ENCODE data around the gene IFNK.

IFNK gene

GRCh38 chr9:27530915-27531755, 7.0 kb downstream of the IFNK start:
- Histone ChIP-seq H3K27me3 (ENCODE audit: insufficient read depth, low read length) (peaks cover 14% of the 10 kb centered on the region), H3K36me3 (ENCODE audit: insufficient read depth, low read depth, low read length) (no peaks in the 10 kb centered on the region), H3K4me3 (ENCODE audit: low read length) (no peak overlapping the region), H3K27ac (ENCODE audit: low read length) (no peak overlapping the region), H3K4me1 (ENCODE audit: insufficient read depth, low read length) (peaks cover 17% of the 10 kb centered on the region), H3K9ac (ENCODE audit: low read depth, low read length) (no peak overlapping the region), H3K9me3 (ENCODE audit: insufficient read depth, low read depth, low read length) (no peaks in the 10 kb centered on the region)

GRCh38 chr9:27532046-27532445, 8.0 kb downstream of the IFNK start:
- no peaks in the 10 kb centered on the region for H3K9me3 ChIP-seq (ENCODE audit: insufficient read depth, low read depth, low read length)
- H3K9ac ChIP-seq (ENCODE audit: low read depth, low read length), result no peak overlapping the region
- no peak overlapping the region for H3K4me3 ChIP-seq (ENCODE audit: low read length)
- H3K27me3 ChIP-seq (ENCODE audit: insufficient read depth, low read length), result peaks cover 10% of the 10 kb centered on the region
- H3K27ac ChIP-seq (ENCODE audit: low read length), result no peak overlapping the region
- peaks cover 11% of the 10 kb centered on the region for H3K4me1 ChIP-seq (ENCODE audit: insufficient read depth, low read length)
- no peaks in the 10 kb centered on the region for H3K36me3 ChIP-seq (ENCODE audit: insufficient read depth, low read depth, low read length)

GRCh38 chr9:27533311-27533710, 9.2 kb downstream of the IFNK start:
- Histone ChIP-seq H3K9ac (ENCODE audit: low read depth, low read length) (no peak overlapping the region), H3K27ac (ENCODE audit: low read length) (no peak overlapping the region), H3K36me3 (ENCODE audit: insufficient read depth, low read depth, low read length) (no peaks in the 10 kb centered on the region), H3K9me3 (ENCODE audit: insufficient read depth, low read depth, low read length) (no peaks in the 10 kb centered on the region), H3K27me3 (ENCODE audit: insufficient read depth, low read length) (no peaks in the 10 kb centered on the region), H3K4me1 (ENCODE audit: insufficient read depth, low read length) (peaks cover 3% of the 10 kb centered on the region; the same call in 1 of the 2 replicates), H3K4me3 (ENCODE audit: low read length) (no peak overlapping the region)

- no peak overlapping the region for H3K9ac ChIP-seq (ENCODE audit: low read depth, low read length)
- no peak overlapping the region for H3K27ac ChIP-seq (ENCODE audit: low read length)
- no peak overlapping the region for H3K4me3 ChIP-seq (ENCODE audit: low read length)
- H3K4me1 ChIP-seq (ENCODE audit: insufficient read depth, low read length), result peaks cover 3% of the 10 kb centered on the region; the same call in 1 of the 2 replicates
- H3K9me3 ChIP-seq (ENCODE audit: insufficient read depth, low read depth, low read length), result no peaks in the 10 kb centered on the region
- no peaks in the 10 kb centered on the region for H3K27me3 ChIP-seq (ENCODE audit: insufficient read depth, low read length)
- H3K36me3 ChIP-seq (ENCODE audit: insufficient read depth, low read depth, low read length), result no peaks in the 10 kb centered on the region
Observed at GRCh38 chr9:27534131-27534530, 10.0 kb downstream of the IFNK start.

- no peak overlapping the region for H3K9ac ChIP-seq (ENCODE audit: low read depth, low read length)
Observed at GRCh38 chr9:27534658-27535209, 10.6 kb downstream of the IFNK start.

GRCh38 chr9:27535701-27536118, 11.6 kb downstream of the IFNK start:
- H3K4me3 ChIP-seq (ENCODE audit: low read length), result no peak overlapping the region
- H3K27me3 ChIP-seq (ENCODE audit: insufficient read depth, low read length), result no peaks in the 10 kb centered on the region
- no peak overlapping the region for H3K27ac ChIP-seq (ENCODE audit: low read length)
- H3K4me1 ChIP-seq (ENCODE audit: insufficient read depth, low read length), result 0 out of 2 replicates have a peak, but pooled peaks cover 5% of the 10 kb centered on the region
- H3K36me3 ChIP-seq (ENCODE audit: insufficient read depth, low read depth, low read length), result no peaks in the 10 kb centered on the region
- no peak overlapping the region for H3K9ac ChIP-seq (ENCODE audit: low read depth, low read length)
- no peaks in the 10 kb centered on the region for H3K9me3 ChIP-seq (ENCODE audit: insufficient read depth, low read depth, low read length)

More at GRCh38 chr9:27534658-27535209, 10.6 kb downstream of the IFNK start:
- H3K36me3 ChIP-seq (ENCODE audit: insufficient read depth, low read depth, low read length), result no peaks in the 10 kb centered on the region
- H3K4me1 ChIP-seq (ENCODE audit: insufficient read depth, low read length), result peaks cover 3% of the 10 kb centered on the region; the same call in 1 of the 2 replicates
- H3K9me3 ChIP-seq (ENCODE audit: insufficient read depth, low read depth, low read length), result no peaks in the 10 kb centered on the region
- H3K27me3 ChIP-seq (ENCODE audit: insufficient read depth, low read length), result no peaks in the 10 kb centered on the region
- H3K27ac ChIP-seq (ENCODE audit: low read length), result no peak overlapping the region
- H3K4me3 ChIP-seq (ENCODE audit: low read length), result no peak overlapping the region

GRCh38 chr9:27536168-27536567, 12.1 kb downstream of the IFNK start:
- H3K4me3 ChIP-seq (ENCODE audit: low read length), result no peak overlapping the region
- H3K4me1 ChIP-seq (ENCODE audit: insufficient read depth, low read length), result 0 out of 2 replicates have a peak, but pooled peaks cover 5% of the 10 kb centered on the region
- H3K27ac ChIP-seq (ENCODE audit: low read length), result no peak overlapping the region
- H3K9me3 ChIP-seq (ENCODE audit: insufficient read depth, low read depth, low read length), result no peaks in the 10 kb centered on the region
- H3K36me3 ChIP-seq (ENCODE audit: insufficient read depth, low read depth, low read length), result no peaks in the 10 kb centered on the region
- no peak overlapping the region for H3K9ac ChIP-seq (ENCODE audit: low read depth, low read length)
- H3K27me3 ChIP-seq (ENCODE audit: insufficient read depth, low read length), result no peaks in the 10 kb centered on the region

- H3K27me3 ChIP-seq (ENCODE audit: insufficient read depth, low read length), result no peaks in the 10 kb centered on the region
- H3K27ac ChIP-seq (ENCODE audit: low read length), result no peak overlapping the region
- H3K4me3 ChIP-seq (ENCODE audit: low read length), result no peak overlapping the region
- H3K9me3 ChIP-seq (ENCODE audit: insufficient read depth, low read depth, low read length), result no peaks in the 10 kb centered on the region
- H3K36me3 ChIP-seq (ENCODE audit: insufficient read depth, low read depth, low read length), result no peaks in the 10 kb centered on the region
- 0 out of 2 replicates have a peak, but pooled peaks cover 5% of the 10 kb centered on the region for H3K4me1 ChIP-seq (ENCODE audit: insufficient read depth, low read length)
- H3K9ac ChIP-seq (ENCODE audit: low read depth, low read length), result no peak overlapping the region
Observed at GRCh38 chr9:27537027-27537435, 12.9 kb downstream of the IFNK start.

- Histone ChIP-seq H3K27ac (ENCODE audit: low read length) (no peak overlapping the region), H3K9ac (ENCODE audit: low read depth, low read length) (no peak overlapping the region), H3K4me1 (ENCODE audit: insufficient read depth, low read length) (0 out of 2 replicates have a peak, but pooled peaks cover 5% of the 10 kb centered on the region), H3K36me3 (ENCODE audit: insufficient read depth, low read depth, low read length) (no peaks in the 10 kb centered on the region), H3K4me3 (ENCODE audit: low read length) (no peak overlapping the region), H3K27me3 (ENCODE audit: insufficient read depth, low read length) (no peaks in the 10 kb centered on the region), H3K9me3 (ENCODE audit: insufficient read depth, low read depth, low read length) (no peaks in the 10 kb centered on the region)
Observed at GRCh38 chr9:27537756-27538155, 13.7 kb downstream of the IFNK start.

- no peak overlapping the region for H3K27ac ChIP-seq (ENCODE audit: low read length)
- no peaks in the 10 kb centered on the region for H3K9me3 ChIP-seq (ENCODE audit: insufficient read depth, low read depth, low read length)
- no peak overlapping the region for H3K9ac ChIP-seq (ENCODE audit: low read depth, low read length)
Observed at GRCh38 chr9:27538647-27539046, 14.6 kb downstream of the IFNK start.

GRCh38 chr9:27539479-27540441, 15.7 kb downstream of the IFNK start:
- no peak overlapping the region for H3K27ac ChIP-seq (ENCODE audit: low read length)
- no peak overlapping the region for H3K4me3 ChIP-seq (ENCODE audit: low read length)
- H3K9me3 ChIP-seq (ENCODE audit: insufficient read depth, low read depth, low read length), result no peaks in the 10 kb centered on the region
- H3K4me1 ChIP-seq (ENCODE audit: insufficient read depth, low read length), result 0 out of 2 replicates have a peak, but pooled peaks cover 5% of the 10 kb centered on the region
- H3K27me3 ChIP-seq (ENCODE audit: insufficient read depth, low read length), result no peaks in the 10 kb centered on the region
- peaks cover 8% of the 10 kb centered on the region for H3K36me3 ChIP-seq (ENCODE audit: insufficient read depth, low read depth, low read length)
- no peak overlapping the region for H3K9ac ChIP-seq (ENCODE audit: low read depth, low read length)

More at GRCh38 chr9:27538647-27539046, 14.6 kb downstream of the IFNK start:
- H3K27me3 ChIP-seq (ENCODE audit: insufficient read depth, low read length), result no peaks in the 10 kb centered on the region
- H3K36me3 ChIP-seq (ENCODE audit: insufficient read depth, low read depth, low read length), result no peaks in the 10 kb centered on the region
- H3K4me3 ChIP-seq (ENCODE audit: low read length), result no peak overlapping the region
- 0 out of 2 replicates have a peak, but pooled peaks cover 5% of the 10 kb centered on the region for H3K4me1 ChIP-seq (ENCODE audit: insufficient read depth, low read length)
